Right atrium auricular region (tissue), 2 donors: ENCODE measurements around the gene EIF4G1. TPM values are rescaled to one million over a fixed set of nuclear protein-coding genes. Genes with fewer than 3 reads are reported as not detected.

Source experiments
- DNase-seq: peaks from one replicate; pipeline ENCODE4 v3.0.0-alpha.2; 2019; ENCODE audit warnings: low spot score
- H3K27ac ChIP-seq, 2 donors: fragments of 200-600 bp; sonication (generic); 1 replicate in 1 of 2; 2 replicates in 1 of 2; pipeline ENCODE4 v1.5.1; 2016 to 2019
- H3K27me3 ChIP-seq, 2 donors: fragments of 200-600 bp; sonication (generic); one replicate each; pipeline versions ENCODE4 v1.5.1 to v1.6.0; 2017 to 2019
- H3K36me3 ChIP-seq: fragments of 200-600 bp; sonication (generic); one replicate; pipeline ENCODE4 v1.5.1; 2016
- H3K4me1 ChIP-seq, 2 donors: fragments of 200-600 bp; sonication (generic); one replicate each; pipeline versions ENCODE4 v1.5.1 to v1.6.0; 2017 to 2019
- H3K4me3 ChIP-seq, 2 donors: fragments of 200-600 bp; sonication (generic); 1 replicate in 1 of 2; 2 replicates in 1 of 2; pipeline ENCODE4 v1.5.1; 2017 to 2019; ENCODE audit warnings: mild to moderate bottlenecking in 1 of 2, moderate library complexity in 1 of 2
- H3K9me3 ChIP-seq, 2 donors: fragments of 200-600 bp; sonication (generic); one replicate each; pipeline ENCODE4 v1.5.1; 2019
- CTCF ChIP-seq, 2 donors: fragments of 200-600 bp; sonication (generic); IDR thresholded peaks; one replicate each; pipeline ENCODE4 v1.5.1; 2019; ENCODE audit warnings: antibody characterized with exemption in 2 of 2
- total RNA-seq, 2 donors: library from RNA; depleted of rRNA; stranded (reverse); fragments of >200 nt; gene quantifications; one replicate each; pipeline ENCODE4 v1.1.0, GENCODE V29; 2016

EIF4G1 gene
- total RNA-seq, 2 donors from 2014 or later: 270 to 276 TPM

GRCh38 chr3:184358921-184359350 lies 44.5 kb downstream of the EIF4G1 start:
- Histone ChIP-seq H3K4me1 (peaks cover 0 to 21% of the 10 kb centered on the region in 2 donors), H3K4me3 (no peak overlapping the region), H3K27ac (no peak overlapping the region), H3K9me3 (no peaks in the 10 kb centered on the region), H3K27me3 (no peaks in the 10 kb centered on the region), H3K36me3 (no peaks in the 10 kb centered on the region)
- no peak for TF ChIP-seq CTCF (IDR thresholded peaks at IDR 0.05)
- no peak for DNase-seq

- no peak overlapping the region for H3K4me3 ChIP-seq
- peaks cover 0 to 25% of the 10 kb centered on the region in 2 donors for H3K4me1 ChIP-seq
- DNase-seq: no peak
- H3K9me3 ChIP-seq: no peaks in the 10 kb centered on the region
- peaks cover 3% of the 10 kb centered on the region for H3K36me3 ChIP-seq
- H3K27me3 ChIP-seq: no peaks in the 10 kb centered on the region
- TF ChIP-seq CTCF (IDR thresholded peaks at IDR 0.05): no peak
- no peak overlapping the region for H3K27ac ChIP-seq
Measured at GRCh38 chr3:184359610-184360009, 45.2 kb downstream of the EIF4G1 start.

DNA sequence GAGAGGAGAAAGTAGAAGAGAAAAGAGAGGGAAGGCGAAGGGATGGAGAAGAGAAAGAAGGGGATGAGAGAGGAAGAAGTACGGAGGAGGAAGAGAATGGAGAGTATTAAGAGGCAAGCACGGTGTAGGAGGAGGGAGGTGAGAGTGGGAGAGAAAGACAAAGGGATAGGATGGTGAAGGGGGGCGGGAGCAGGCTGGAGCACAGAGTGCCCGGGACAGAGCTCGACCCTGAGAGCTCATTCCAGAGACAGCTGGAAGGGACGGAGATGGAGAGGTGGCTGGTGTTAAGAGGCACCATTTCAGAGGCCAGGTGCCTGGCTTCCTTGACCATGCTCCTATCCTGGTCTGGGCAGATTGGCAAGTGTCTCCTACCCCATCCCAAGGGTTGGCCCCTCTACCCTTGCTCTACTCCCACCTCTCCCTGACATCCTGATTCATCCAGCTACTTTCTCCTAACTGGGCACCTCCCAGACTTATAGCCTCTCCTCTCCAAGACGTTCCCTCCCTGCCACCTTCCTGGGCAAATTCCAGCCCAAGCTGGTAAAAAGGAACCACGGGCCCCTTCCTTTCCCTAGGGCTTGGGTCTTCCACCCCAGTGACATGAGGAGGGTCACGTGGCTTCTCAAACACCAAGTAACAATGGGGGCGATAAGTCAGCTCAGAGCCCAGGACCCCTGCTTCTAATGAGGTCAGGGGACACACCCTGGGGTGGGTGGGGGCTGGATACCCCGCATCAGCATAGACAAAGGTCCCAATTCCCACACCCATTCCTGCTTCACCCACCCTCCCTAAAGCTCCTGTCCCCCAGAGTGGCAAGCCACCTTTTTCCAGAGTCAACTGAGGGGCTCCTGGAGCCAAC lies 45.9 kb downstream of the EIF4G1 start:
- H3K27me3 ChIP-seq: no peaks in the 10 kb centered on the region
- H3K4me1 ChIP-seq: peaks cover 0 to 26% of the 10 kb centered on the region in 2 donors
- H3K36me3 ChIP-seq: peaks cover 10% of the 10 kb centered on the region
- no peak for DNase-seq
- no peak for TF ChIP-seq CTCF (IDR thresholded peaks at IDR 0.05)
- peak overlapping the region in 1 of 2 donors; percentile 97 for H3K27ac ChIP-seq
- peak overlapping the region in 1 of 2 donors; percentile 80 for H3K4me3 ChIP-seq
- H3K9me3 ChIP-seq: no peaks in the 10 kb centered on the region

DNA sequence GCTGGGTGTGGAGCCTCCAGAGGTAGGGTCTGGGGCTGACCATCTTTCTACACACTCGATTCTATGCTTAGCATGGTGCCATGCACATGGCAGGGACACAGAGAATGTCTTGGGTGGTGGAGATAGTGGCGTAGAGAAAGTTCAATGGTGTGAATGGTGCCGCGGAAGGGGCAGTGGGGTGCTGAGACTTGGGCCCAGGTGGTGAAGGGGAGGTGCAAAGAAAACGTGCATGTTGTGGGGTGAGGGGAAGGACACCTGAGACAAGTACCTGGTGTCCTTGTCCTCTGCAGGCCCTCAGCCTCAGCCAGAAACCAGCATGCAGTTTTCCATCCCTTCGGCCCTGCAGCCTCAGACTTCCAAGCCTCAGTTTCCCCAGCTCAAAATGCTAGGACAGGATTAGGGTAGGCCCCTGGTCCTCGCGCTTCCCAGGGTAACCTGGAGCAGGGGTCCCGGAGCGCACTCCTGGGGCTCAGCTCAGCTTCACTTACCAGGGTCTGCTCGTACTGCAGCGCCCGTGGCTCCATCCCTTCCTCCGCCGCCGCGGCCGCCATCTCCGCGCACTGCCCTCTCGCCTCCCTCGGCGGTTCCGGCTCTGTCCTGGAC lies 46.6 kb downstream of the EIF4G1 start:
- Histone ChIP-seq H3K36me3 (peaks cover 14% of the 10 kb centered on the region), H3K4me1 (peaks cover 0 to 26% of the 10 kb centered on the region in 2 donors), H3K4me3 (peak overlapping the region; percentile 80 to 89), H3K27ac (peak overlapping the region; percentile 97 to 99), H3K9me3 (no peaks in the 10 kb centered on the region), H3K27me3 (no peaks in the 10 kb centered on the region)
- no peak for TF ChIP-seq CTCF (IDR thresholded peaks at IDR 0.05)
- DNase-seq: no peak

- H3K9me3 ChIP-seq: no peaks in the 10 kb centered on the region
- peak within 1 kb of the TSS; percentile 80 to 89 for H3K4me3 ChIP-seq
- peak within 1 kb of the TSS; percentile 97 to 99 for H3K27ac ChIP-seq
- no peak for DNase-seq
- peaks cover 0 to 26% of the 10 kb centered on the region in 2 donors for H3K4me1 ChIP-seq
- no peaks in the 10 kb centered on the region for H3K27me3 ChIP-seq
- TF ChIP-seq CTCF (IDR thresholded peaks at IDR 0.05): no peak
- H3K36me3 ChIP-seq: peaks cover 19% of the 10 kb centered on the region
Measured at GRCh38 chr3:184361532-184361931, 47.1 kb downstream of the EIF4G1 start, which contains the start of the genes CLCN2 and POLR2H. Gene CLCN2 (minus strand): TSS chr3:184361605. CDS start chr3:184361479, 126 bp downstream. Gene POLR2H (plus strand): TSS chr3:184361710. CDS start chr3:184363493, 1,783 bp downstream.
